Lung (tissue), 12 donors: Measurements from ENCODE around the gene SLC25A13. TPM values are rescaled to one million over a fixed set of nuclear protein-coding genes. Genes with fewer than 3 reads are reported as not detected.

Source experiments
- ATAC-seq: fragments of 200-7000 bp; cut with Tn5 transposase; one replicate; pipeline ENCODE4 v1.9.1; 2020; ENCODE audit warnings: moderate number of reproducible peaks; ENCODE audit not compliant: insufficient read depth, low FRiP score
- DNase-seq, 3 donors: peaks; one replicate each; pipeline ENCODE4 v3.0.0-alpha.2; 2013 to 2017
- H3K27ac ChIP-seq, 2 donors: one replicate each; pipeline ENCODE4 v1.5.1; 2013; ENCODE audit warnings: mild to moderate bottlenecking in 2 of 2, moderate library complexity in 2 of 2, control low read depth in 1 of 2, inconsistent platforms in 1 of 2, low read depth in 1 of 2, low read length in 1 of 2
- H3K27me3 ChIP-seq, 3 donors: one replicate each; pipeline ENCODE4 v1.5.1; 2013; ENCODE audit warnings: low read length in 2 of 3; ENCODE audit not compliant: control insufficient read depth in 3 of 3, insufficient read depth in 3 of 3
- H3K36me3 ChIP-seq, 4 donors: one replicate each; pipeline ENCODE4 v1.5.1; 2013; ENCODE audit warnings: low read length in 4 of 4, mild to moderate bottlenecking in 1 of 4, moderate library complexity in 1 of 4; ENCODE audit not compliant: control insufficient read depth in 4 of 4, insufficient read depth in 4 of 4
- H3K4me1 ChIP-seq, 5 donors: one replicate each; pipeline ENCODE4 v1.5.1; 2013; ENCODE audit warnings: low read length in 5 of 5, mild to moderate bottlenecking in 2 of 5, moderate library complexity in 1 of 5; ENCODE audit not compliant: control insufficient read depth in 5 of 5, insufficient read depth in 5 of 5
- H3K4me3 ChIP-seq: one replicate; pipeline ENCODE4 v1.5.1; 2013; ENCODE audit warnings: mild to moderate bottlenecking, control low read depth, moderate library complexity
- H3K9ac ChIP-seq, 2 donors: one replicate each; pipeline ENCODE4 v1.5.1; 2013; ENCODE audit warnings: low read length in 2 of 2, control low read depth in 1 of 2; ENCODE audit not compliant: insufficient read depth in 1 of 2
- H3K9me3 ChIP-seq, 4 donors: one replicate each; pipeline ENCODE4 v1.5.1; 2013; ENCODE audit warnings: low read length in 3 of 4, mild to moderate bottlenecking in 1 of 4, moderate library complexity in 1 of 4; ENCODE audit not compliant: control insufficient read depth in 4 of 4, insufficient read depth in 3 of 4
- WGBS, 2 donors: extraction: QIAGEN DNeasy Blood & Tissue Kit; methylation state at CpG; one replicate each; pipeline ENCODE4 v1.1.7; 2013; 5-methylcytosine and 5-hydroxymethylcytosine counted together
- polyA plus RNA-seq, 2 donors: library from polyadenylated mRNA; stranded (reverse); fragments of 200-250 nt; gene quantifications; one replicate each; pipeline ENCODE4 v1.2.1, GENCODE V29; 2013
- total RNA-seq, 2 donors: library from RNA; depleted of rRNA in 1 of 2; stranded (reverse); fragments of >200 nt in 1 of 2; gene quantifications; one replicate each; pipeline ENCODE4 v1.2.1, GENCODE V29; 2014 to 2021
- TF ChIP-seq, protein P1 (sequence below): IDR thresholded peaks from 2 replicates; pipeline ENCODE4 v1.5.1; 2012; ENCODE audit warnings: mild to moderate bottlenecking; ENCODE audit errors: control extremely low read depth, extremely low read depth
- donor health status: control.
- donor health status: control.
- donor health status: Bipolar disorder and iron deficiency.
- donor health status: healthy.
- donor health status: DM: yes; HTN: yes; CAD: no.

SLC25A13 gene
- total and polyA plus RNA-seq, 4 donors: 7.8 to 40.8 (median 19.6) TPM

DNA sequence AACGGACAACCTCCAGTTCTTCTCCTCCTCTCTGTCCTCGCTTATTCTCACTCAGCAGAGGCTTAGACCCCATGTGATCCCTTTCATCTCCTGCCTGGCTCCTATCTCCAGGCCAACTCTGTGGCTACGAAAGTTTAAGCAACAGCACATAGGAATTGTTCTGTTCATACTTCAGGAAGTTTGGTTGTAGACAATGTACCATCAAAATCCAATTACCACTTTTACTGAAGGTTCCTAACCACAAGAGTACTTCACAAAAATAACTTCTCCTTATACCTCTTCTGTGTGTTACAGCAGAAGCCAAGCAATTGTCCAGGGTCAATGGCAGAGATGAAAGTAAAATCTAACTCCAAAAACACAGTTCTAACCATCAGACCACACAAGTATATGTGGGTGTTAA, 80.0 kb downstream of the SLC25A13 start:
- no peaks in the 10 kb centered on the region for H3K27me3 ChIP-seq
- H3K4me1 ChIP-seq: peaks cover 0 to 8% (median 2%) of the 10 kb centered on the region in 5 donors
- TF ChIP-seq, protein P1, sequence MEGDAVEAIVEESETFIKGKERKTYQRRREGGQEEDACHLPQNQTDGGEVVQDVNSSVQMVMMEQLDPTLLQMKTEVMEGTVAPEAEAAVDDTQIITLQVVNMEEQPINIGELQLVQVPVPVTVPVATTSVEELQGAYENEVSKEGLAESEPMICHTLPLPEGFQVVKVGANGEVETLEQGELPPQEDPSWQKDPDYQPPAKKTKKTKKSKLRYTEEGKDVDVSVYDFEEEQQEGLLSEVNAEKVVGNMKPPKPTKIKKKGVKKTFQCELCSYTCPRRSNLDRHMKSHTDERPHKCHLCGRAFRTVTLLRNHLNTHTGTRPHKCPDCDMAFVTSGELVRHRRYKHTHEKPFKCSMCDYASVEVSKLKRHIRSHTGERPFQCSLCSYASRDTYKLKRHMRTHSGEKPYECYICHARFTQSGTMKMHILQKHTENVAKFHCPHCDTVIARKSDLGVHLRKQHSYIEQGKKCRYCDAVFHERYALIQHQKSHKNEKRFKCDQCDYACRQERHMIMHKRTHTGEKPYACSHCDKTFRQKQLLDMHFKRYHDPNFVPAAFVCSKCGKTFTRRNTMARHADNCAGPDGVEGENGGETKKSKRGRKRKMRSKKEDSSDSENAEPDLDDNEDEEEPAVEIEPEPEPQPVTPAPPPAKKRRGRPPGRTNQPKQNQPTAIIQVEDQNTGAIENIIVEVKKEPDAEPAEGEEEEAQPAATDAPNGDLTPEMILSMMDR: no peak
- 74 to 83% methylated on average over 3 of the region's 3 CpGs for WGBS, 2 donors
- H3K9me3 ChIP-seq: no peaks in the 10 kb centered on the region
- ATAC-seq (no peak), DNase-seq (no peak)
- no peak overlapping the region for H3K4me3 ChIP-seq
- H3K27ac ChIP-seq: no peak overlapping the region
- no peak overlapping the region for H3K9ac ChIP-seq
- no peaks in the 10 kb centered on the region for H3K36me3 ChIP-seq

DNA sequence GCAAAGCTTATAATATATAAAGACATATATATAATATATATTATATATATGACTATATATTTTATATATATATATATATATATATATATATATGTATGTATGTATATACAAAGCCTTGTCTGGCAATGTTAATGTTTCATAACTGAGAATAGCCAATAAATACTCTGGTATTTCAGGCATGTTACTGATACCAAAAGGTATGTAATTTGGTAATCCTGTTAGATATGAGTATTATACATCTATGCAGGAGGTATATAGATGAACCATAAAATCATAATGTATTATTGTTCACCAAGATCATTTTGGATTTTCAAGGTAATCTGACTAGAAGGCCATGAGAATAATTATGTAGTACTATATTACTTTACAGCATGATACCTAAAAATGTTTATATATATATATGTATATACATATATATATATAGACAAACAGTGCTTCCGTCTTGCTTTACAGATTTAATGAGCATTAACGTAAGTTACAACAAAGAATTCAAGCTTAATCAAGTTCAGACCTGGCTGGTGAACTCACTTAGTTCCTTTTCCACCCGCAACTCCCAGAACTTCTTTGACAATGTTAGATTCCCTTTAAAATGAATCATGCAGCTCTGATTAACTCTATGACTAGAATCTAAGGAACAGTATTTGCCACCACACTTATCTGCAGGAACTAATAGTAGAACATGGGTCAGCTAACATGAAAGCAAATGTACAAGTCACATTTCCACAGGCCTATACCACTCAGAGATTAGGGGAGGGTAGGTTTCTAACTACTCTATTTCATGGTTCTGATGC, 82.7 kb downstream of the SLC25A13 start:
- ATAC-seq: no peak

DNA sequence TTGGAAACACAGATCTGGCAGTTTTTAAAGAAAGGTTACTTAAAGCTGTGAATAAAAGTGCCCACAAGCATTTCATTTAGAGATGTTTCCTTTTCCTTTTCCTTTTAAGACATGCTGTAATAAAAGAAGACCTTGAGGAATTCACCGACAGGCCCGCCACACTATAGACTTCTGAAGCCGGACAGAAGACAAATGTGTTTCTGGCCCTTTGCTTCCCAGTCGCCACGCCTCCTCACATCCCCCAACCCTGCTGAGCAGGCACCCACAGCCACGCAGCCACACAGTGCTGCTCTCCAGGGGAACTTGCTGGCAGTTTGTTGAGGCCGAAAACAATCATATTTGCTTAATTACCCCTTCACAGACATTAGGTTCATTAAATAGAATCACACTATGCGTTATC, 83.4 kb downstream of the SLC25A13 start:
- no peaks in the 10 kb centered on the region for H3K9me3 ChIP-seq
- H3K4me1 ChIP-seq: peaks cover 0 to 21% (median 2%) of the 10 kb centered on the region in 5 donors
- no peak overlapping the region for H3K4me3 ChIP-seq
- H3K27ac ChIP-seq: no peak overlapping the region
- TF ChIP-seq, protein P1: no peak
- WGBS, 2 donors: 67 to 78% methylated on average over 8 of the region's 8 CpGs
- H3K9ac ChIP-seq: no peak overlapping the region
- H3K27me3 ChIP-seq: no peaks in the 10 kb centered on the region
- H3K36me3 ChIP-seq: peaks cover 0 to 3% (median 0%) of the 10 kb centered on the region in 4 donors
- no peak for ATAC-seq
- DNase-seq: peak in 2 of 3 donors; percentile 14 to 39

More for the DNA sequence above, 82.7 kb downstream of the SLC25A13 start:
- WGBS, 2 donors: 96 to 99% methylated on average over 3 of the region's 3 CpGs
- peaks cover 0 to 2% (median 0%) of the 10 kb centered on the region in 4 donors for H3K36me3 ChIP-seq
- H3K4me3 ChIP-seq: no peak overlapping the region
- no peak overlapping the region for H3K27ac ChIP-seq
- H3K4me1 ChIP-seq: peaks cover 0 to 21% (median 2%) of the 10 kb centered on the region in 5 donors
- H3K9ac ChIP-seq: no peak overlapping the region
- no peaks in the 10 kb centered on the region for H3K9me3 ChIP-seq
- no peaks in the 10 kb centered on the region for H3K27me3 ChIP-seq
- no peak for DNase-seq
- TF ChIP-seq, protein P1: no peak
